Subcutaneous abdominal adipose tissue (tissue), 5 donors: ENCODE results near the gene SCYL2.
A peak's percentile ranks its signal among the peaks of the same experiment; 100 is the strongest.
"Not testable (repeated sequence)": the region's sequence is repeated elsewhere in the genome, so short reads cannot be mapped to it uniquely, and the experiment has no call there.

Source experiments
- H3K27ac ChIP-seq: one replicate; pipeline ENCODE4 v1.7.0; 2013; ENCODE audit warnings: low read depth, mild to moderate bottlenecking, inconsistent platforms, low read length, moderate library complexity
- H3K27me3 ChIP-seq, 5 donors: one replicate each; pipeline ENCODE4 v1.7.0; 2013; ENCODE audit warnings: low read length in 5 of 5, inconsistent platforms in 1 of 5; ENCODE audit not compliant: control insufficient read depth in 5 of 5, insufficient read depth in 4 of 5
- H3K36me3 ChIP-seq, 5 donors: one replicate each; pipeline ENCODE4 v1.7.0; 2013; ENCODE audit warnings: low read length in 5 of 5; ENCODE audit not compliant: control insufficient read depth in 5 of 5, insufficient read depth in 5 of 5
- H3K4me1 ChIP-seq, 5 donors: one replicate each; pipeline ENCODE4 v1.7.0; 2013; ENCODE audit warnings: low read length in 5 of 5, mild to moderate bottlenecking in 3 of 5, moderate library complexity in 1 of 5; ENCODE audit not compliant: control insufficient read depth in 5 of 5, insufficient read depth in 5 of 5
- H3K4me3 ChIP-seq, 5 donors: one replicate each; pipeline ENCODE4 v1.7.0; 2013; ENCODE audit warnings: low read length in 5 of 5, low read depth in 1 of 5
- H3K9ac ChIP-seq, 5 donors: one replicate each; pipeline ENCODE4 v1.7.0; 2013; ENCODE audit warnings: low read length in 5 of 5, mild to moderate bottlenecking in 4 of 5, moderate library complexity in 3 of 5
- H3K9me3 ChIP-seq, 5 donors: one replicate each; pipeline ENCODE4 v1.7.0; 2013; ENCODE audit warnings: low read length in 5 of 5; ENCODE audit not compliant: control insufficient read depth in 5 of 5
- donor health status: healthy.
- donor health status: healthy.
- donor health status: healthy.
- donor health status: healthy.
- donor health status: healthy.

The SCYL2 gene

GRCh38 chr12:100266835-100267602 lies at the start of gene SCYL2, which contains the start of gene DEPDC4:
Gene SCYL2, plus strand, starts transcription at chr12:100267177. Its CDS starts 15,794 bp downstream, at chr12:100282971.
Gene DEPDC4, minus strand, starts transcription at chr12:100267079. Its CDS starts 3 bp downstream, at chr12:100267076.
- H3K9ac ChIP-seq, result peak within 1 kb of the TSS; percentile 92 to 99 (median 98)
- peaks cover 8 to 30% (median 26%) of the 10 kb centered on the region in 5 donors for H3K4me1 ChIP-seq
- H3K27ac ChIP-seq, result peak within 1 kb of the TSS; percentile 96
- peak within 1 kb of the TSS; percentile 88 to 97 (median 92) for H3K4me3 ChIP-seq
- H3K27me3 ChIP-seq, result no peaks in the 10 kb centered on the region
- no peaks in the 10 kb centered on the region for H3K9me3 ChIP-seq
- no peaks in the 10 kb centered on the region for H3K36me3 ChIP-seq

DNA sequence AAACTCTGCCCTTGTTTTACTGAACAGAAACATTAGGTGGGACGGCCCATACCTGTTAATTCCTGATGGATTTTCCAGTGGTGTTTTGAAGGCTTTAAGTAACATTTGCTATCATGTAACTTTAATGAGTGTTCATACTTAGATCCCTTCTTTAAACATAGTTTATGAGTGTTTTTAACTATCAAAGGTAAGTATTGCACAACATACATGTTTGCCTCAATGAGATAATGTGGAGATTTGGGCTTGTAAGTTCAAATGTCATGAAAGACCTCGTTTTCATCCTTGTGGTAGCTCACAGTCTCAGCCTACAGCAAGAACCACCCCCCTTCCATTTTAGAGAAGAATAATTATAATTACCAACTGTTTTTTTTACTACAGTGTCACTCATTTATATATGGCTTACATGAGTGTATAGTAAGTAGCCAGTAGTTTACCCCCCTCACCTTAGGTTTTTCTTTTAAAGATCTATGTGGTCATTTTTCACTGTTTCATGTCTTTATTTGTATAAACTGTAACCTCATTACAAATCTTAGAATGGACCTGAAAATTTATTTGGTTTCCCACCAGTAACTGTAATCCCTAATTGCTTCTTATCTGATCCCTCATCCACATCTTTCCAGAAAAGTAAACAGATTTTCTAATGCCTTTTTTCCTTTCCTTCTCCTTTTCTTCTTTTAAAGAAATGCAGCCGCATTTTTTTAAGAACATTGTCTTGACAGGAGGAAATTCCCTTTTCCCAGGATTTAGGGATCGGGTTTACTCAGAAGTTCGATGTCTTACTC lies 47.5 kb upstream of the SCYL2 start:
- H3K4me3 ChIP-seq, result no peak overlapping the region
- no peaks in the 10 kb centered on the region for H3K4me1 ChIP-seq
- H3K36me3 ChIP-seq, result peaks cover 34 to 50% (median 37%) of the 10 kb centered on the region in 5 donors
- H3K27me3 ChIP-seq, result no peaks in the 10 kb centered on the region
- H3K9ac ChIP-seq, result no peak overlapping the region
- H3K9me3 ChIP-seq, result no peaks in the 10 kb centered on the region
- H3K27ac ChIP-seq, result no peak overlapping the region

GRCh38 chr12:100221523-100221922 lies 45.5 kb upstream of the SCYL2 start:
- Histone ChIP-seq H3K4me3 (no peak overlapping the region), H3K4me1 (no peaks in the 10 kb centered on the region), H3K9me3 (no peaks in the 10 kb centered on the region), H3K27me3 (no peaks in the 10 kb centered on the region), H3K9ac (no peak overlapping the region), H3K36me3 (peaks cover 36 to 61% (median 43%) of the 10 kb centered on the region in 5 donors), H3K27ac (no peak overlapping the region)

DNA sequence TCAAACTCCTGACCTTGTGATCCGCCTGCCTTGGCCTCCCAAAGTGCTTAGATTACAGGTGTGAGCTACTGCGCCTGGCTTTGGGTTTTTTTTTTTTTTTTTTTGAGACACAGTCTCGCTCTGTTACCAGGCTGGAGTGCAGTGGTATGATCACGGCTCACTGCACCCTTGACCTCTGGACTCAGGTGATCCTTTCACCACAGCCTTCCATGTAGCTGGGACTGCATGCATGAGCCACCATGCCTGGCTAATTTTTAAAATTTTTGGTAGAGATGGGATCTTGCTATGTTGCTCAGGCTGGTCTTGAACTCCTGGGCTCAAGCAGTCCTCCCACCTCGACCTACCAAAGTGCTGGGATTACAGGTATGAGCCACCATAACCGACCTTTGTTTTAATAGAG lies 44.8 kb upstream of the SCYL2 start:
- not testable (repeated sequence) for H3K27ac ChIP-seq, H3K9ac ChIP-seq, H3K27me3 ChIP-seq, H3K4me3 ChIP-seq, H3K4me1 ChIP-seq, H3K9me3 ChIP-seq
- peaks cover 36 to 61% (median 43%) of the 10 kb centered on the region in 5 donors for H3K36me3 ChIP-seq

- no peaks in the 10 kb centered on the region for H3K4me1 ChIP-seq
- H3K9me3 ChIP-seq, result no peaks in the 10 kb centered on the region
- H3K4me3 ChIP-seq, result no peak overlapping the region
- peaks cover 21 to 43% (median 28%) of the 10 kb centered on the region in 5 donors for H3K36me3 ChIP-seq
- H3K27ac ChIP-seq, result no peak overlapping the region
- H3K27me3 ChIP-seq, result no peaks in the 10 kb centered on the region
- H3K9ac ChIP-seq, result no peak overlapping the region
Observed at GRCh38 chr12:100225491-100225890, 41.5 kb upstream of the SCYL2 start.

DNA sequence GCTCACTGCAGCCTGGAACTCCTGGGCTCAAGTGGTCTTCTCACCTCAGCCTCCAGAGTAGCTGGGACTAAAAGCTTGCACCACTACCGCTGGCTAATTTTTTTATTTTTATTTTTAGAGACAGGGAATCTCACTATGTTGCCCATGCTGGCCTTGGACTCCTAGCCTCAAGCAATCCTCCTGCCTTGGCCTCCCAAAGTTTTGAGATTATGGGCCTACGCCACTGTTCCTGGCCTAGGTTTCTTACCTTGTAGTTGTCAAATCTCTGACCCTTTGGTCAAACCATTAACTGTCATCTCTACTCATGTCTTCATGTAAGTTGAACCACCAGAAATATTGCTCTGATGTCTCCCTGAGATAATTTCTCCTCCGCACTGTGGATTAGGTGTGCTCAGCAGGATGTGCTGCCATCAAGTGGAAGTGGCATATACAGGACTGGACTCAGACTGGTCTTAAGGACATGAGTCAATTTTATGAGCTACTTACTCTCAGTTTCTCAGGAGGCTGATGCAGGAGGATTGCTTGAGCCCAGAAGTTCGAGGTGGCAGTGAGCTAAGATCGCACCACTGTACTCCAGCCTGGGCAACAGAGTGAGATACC lies 37.8 kb upstream of the SCYL2 start:
- Histone ChIP-seq H3K36me3 (peaks cover 6 to 21% (median 12%) of the 10 kb centered on the region in 5 donors), H3K9me3 (no peaks in the 10 kb centered on the region), H3K4me1 (peaks cover 0 to 3% (median 2%) of the 10 kb centered on the region in 5 donors), H3K27me3 (no peaks in the 10 kb centered on the region), H3K9ac (no peak overlapping the region), H3K4me3 (no peak overlapping the region), H3K27ac (no peak overlapping the region)

DNA sequence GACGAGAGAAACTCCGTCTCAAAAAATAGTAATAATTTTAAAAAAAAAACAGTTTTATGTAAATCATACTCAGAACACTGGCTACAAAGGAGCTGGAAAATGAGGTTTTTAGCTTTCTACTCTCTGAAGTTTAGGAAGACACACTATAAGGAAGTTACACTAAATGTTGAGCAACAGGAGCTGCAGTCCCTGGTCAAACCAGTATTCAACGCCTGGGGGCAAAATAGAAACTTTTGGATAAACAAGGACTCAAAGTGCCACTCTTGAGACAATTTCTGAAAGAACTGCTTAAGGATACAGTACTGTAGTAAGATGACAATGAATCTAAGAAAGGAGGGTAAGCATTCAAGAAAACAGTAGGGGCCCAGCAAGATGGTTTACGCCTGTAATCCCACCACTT lies 37.1 kb upstream of the SCYL2 start:
- H3K4me3 ChIP-seq, result no peak overlapping the region
- peaks cover 3 to 8% (median 6%) of the 10 kb centered on the region in 5 donors for H3K4me1 ChIP-seq
- H3K36me3 ChIP-seq, result peaks cover under 1 to 14% (median 7%) of the 10 kb centered on the region in 5 donors
- H3K9me3 ChIP-seq, result no peaks in the 10 kb centered on the region
- no peak overlapping the region for H3K27ac ChIP-seq
- no peak overlapping the region for H3K9ac ChIP-seq
- no peaks in the 10 kb centered on the region for H3K27me3 ChIP-seq

DNA sequence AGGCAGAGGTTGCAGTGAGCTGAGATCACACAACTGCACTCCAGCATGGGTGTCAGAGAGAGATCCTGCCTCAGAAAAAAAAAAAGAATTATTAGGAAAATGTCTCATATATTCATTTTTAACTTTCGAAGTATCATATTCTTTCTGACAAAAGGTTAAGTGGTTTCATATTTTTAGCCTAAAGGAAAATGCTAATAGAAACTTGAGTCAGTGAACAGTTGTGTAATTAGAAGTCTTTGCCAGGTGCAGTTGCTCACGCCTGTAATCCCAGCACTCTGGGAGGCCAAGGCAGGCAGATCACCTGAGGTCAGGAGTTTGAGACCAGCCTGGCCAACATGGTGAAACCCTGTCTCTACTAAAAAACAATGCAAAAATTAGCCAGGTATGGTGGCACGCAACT lies 35.1 kb upstream of the SCYL2 start:
- not testable (repeated sequence) for H3K9ac ChIP-seq, H3K36me3 ChIP-seq, H3K9me3 ChIP-seq, H3K27ac ChIP-seq, H3K4me1 ChIP-seq, H3K4me3 ChIP-seq, H3K27me3 ChIP-seq

DNA sequence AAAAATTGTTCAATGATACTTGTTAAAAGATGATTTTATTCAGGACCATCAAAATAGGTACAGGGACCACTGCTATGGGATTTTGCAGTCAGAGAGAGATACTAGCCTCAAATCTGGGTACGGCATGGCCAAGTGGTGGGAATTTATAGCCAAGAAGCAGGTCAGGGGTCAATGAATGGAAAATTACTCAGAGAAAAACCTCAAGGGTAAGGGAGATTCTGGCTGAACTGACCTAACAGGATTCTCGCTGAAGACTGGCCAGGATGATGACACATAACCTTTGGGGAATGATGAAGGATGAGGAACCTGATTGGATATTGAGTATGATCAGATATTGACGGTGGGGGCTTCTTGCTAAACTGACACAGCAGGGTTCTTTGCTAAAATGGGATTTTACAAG lies 32.8 kb upstream of the SCYL2 start:
- Histone ChIP-seq H3K27ac (peak overlapping the region; percentile 73), H3K9me3 (no peaks in the 10 kb centered on the region), H3K36me3 (no peaks in the 10 kb centered on the region), H3K27me3 (no peaks in the 10 kb centered on the region), H3K4me1 (peaks cover 3 to 8% (median 6%) of the 10 kb centered on the region in 5 donors), H3K4me3 (no peak overlapping the region), H3K9ac (peak overlapping the region in 1 of 5 donors; percentile 10)
